Right lobe of liver (tissue), 6 donors: Measurements from ENCODE around the gene PRICKLE1. TPM values are rescaled to one million over a fixed set of nuclear protein-coding genes. Genes with fewer than 3 reads are reported as not detected.

Experiments used
- ATAC-seq, 4 donors: fragments of 200-7000 bp; cut with Tn5 transposase; one replicate each; pipeline ENCODE4 v1.9.1; 2020; ENCODE audit warnings: mild to moderate bottlenecking in 4 of 4, moderate library complexity in 4 of 4
- DNase-seq, 3 donors: peaks; one replicate each; pipeline ENCODE4 v3.0.0-alpha.2; 2020
- H3K27ac ChIP-seq, 3 donors: fragments of 200-600 bp; one replicate each; pipeline ENCODE4 v1.8.0; 2022
- H3K27me3 ChIP-seq, 2 donors: fragments of 200-600 bp; one replicate each; pipeline ENCODE4 v1.8.0; 2022
- H3K36me3 ChIP-seq, 4 donors: fragments of 200-600 bp; sonication (generic) in 1 of 4; one replicate each; pipeline versions ENCODE4 v1.5.1 to v1.8.0; 2017 to 2022; ENCODE audit warnings: control low read depth in 1 of 4
- H3K4me1 ChIP-seq, 4 donors: fragments of 200-600 bp; sonication (generic) in 1 of 4; one replicate each; pipeline versions ENCODE4 v1.5.1 to v1.8.0; 2017 to 2022; ENCODE audit warnings: control low read depth in 1 of 4
- H3K4me3 ChIP-seq, 3 donors: fragments of 200-600 bp; one replicate each; pipeline ENCODE4 v1.8.0; 2022
- H3K9me3 ChIP-seq, 4 donors: fragments of 200-600 bp; sonication (generic) in 1 of 4; one replicate each; pipeline versions ENCODE4 v1.5.1 to v1.8.0; 2017 to 2022; ENCODE audit warnings: control low read depth in 1 of 4
- POLR2A ChIP-seq: fragments of 450-650 bp; IDR thresholded peaks from one replicate; pipeline ENCODE4 v1.6.1; 2017; ENCODE audit warnings: antibody characterized with exemption, mild to moderate bottlenecking
- WGBS: methylation state at CpG from one replicate; pipeline ENCODE4 v1.1.6; 2018; ENCODE audit warnings: low coverage, low lambda C conversion rate; ENCODE audit not compliant: insufficient coverage; ENCODE audit errors: missing lambda C conversion rate; 5-methylcytosine and 5-hydroxymethylcytosine counted together
- intact Hi-C, 2 donors: fragments of 100-400 bp; cut with DNase I; formaldehyde crosslinking; loops; one replicate each; pipeline versions ENCODE4 v1.11.2 to v1.14.1; 2022
- total RNA-seq, 6 experiments: library from RNA; depleted of rRNA in 2 of 6; stranded (reverse); fragments of >200 nt in 2 of 6; fragmentation: NEBNext Ultra II Directional in 3 of 6; extraction: Animal tissue kit (Norgen Biotek cat#: 25700) in 3 of 6; gene quantifications; one replicate each; pipeline versions ENCODE4 v1.1.0 to v1.2.4, GENCODE V29; 2016 to 2023
- TF ChIP-seq, protein P1 (sequence below), 4 donors: fragments of 200-600 bp in 3 of 4; fragments of 450-650 bp in 1 of 4; IDR thresholded peaks; one replicate each; pipeline versions ENCODE4 v1.5.1 to v1.8.0; 2016 to 2022; ENCODE audit warnings: antibody characterized with exemption in 4 of 4, mild to moderate bottlenecking in 2 of 4
- donor health status: DM: no; HTN: yes; CAD: no.
- donor health status: DM: no; HTN: no; CAD: no.
- donor health status: DM: no; HTN: no; CAD: no.
- donor health status: DM: no; HTN: yes; CAD: no.
- donor health status: DM: no; HTN: yes; CAD: no.

Gene PRICKLE1
- total RNA-seq, 6 experiments from 2014 or later = 0.79 to 2.9 (median 1.1) TPM

DNA sequence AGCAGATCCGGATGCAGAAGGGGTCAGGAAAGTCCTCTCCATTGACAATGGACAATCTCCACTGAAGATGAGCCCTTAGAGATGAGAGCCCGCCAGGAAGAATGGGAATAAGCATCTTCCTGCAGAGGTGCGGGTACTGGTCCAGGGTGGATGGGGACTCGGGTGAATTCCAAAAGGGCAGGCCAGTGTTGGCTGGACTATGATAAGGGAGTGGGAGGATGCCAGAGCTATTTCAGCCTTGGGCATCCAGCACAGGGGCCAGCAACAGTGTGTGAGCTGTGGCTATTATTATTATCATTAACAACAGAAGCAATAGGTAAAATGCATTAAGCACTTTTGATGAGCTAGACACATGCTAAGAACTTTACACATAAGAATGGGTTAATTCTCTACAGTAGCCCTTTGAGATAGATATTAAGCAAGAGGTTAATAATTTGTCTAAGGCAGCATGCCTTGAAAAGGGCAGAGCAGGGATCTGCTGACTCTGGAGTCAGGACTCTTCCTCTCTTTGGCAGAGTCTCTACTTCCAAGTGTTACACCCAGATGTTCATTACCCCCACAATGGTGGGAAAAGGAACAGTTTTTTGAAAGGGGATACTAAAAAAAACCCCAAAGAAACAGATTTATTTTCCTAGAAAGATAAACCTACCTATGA, 55.2 kb downstream of the PRICKLE1 start:
- Histone ChIP-seq H3K27ac (no peak overlapping the region), H3K27me3 (no peaks in the 10 kb centered on the region), H3K9me3 (no peaks in the 10 kb centered on the region), H3K36me3 (no peaks in the 10 kb centered on the region), H3K4me3 (no peak overlapping the region), H3K4me1 (no peaks in the 10 kb centered on the region)
- 65% methylated on average over 4 of the region's 4 CpGs for WGBS
- DNase-seq (no peak), ATAC-seq (no peak)
- intact Hi-C loops = no loop called here
- no peak for TF ChIP-seq POLR2A
- TF ChIP-seq, protein P1, sequence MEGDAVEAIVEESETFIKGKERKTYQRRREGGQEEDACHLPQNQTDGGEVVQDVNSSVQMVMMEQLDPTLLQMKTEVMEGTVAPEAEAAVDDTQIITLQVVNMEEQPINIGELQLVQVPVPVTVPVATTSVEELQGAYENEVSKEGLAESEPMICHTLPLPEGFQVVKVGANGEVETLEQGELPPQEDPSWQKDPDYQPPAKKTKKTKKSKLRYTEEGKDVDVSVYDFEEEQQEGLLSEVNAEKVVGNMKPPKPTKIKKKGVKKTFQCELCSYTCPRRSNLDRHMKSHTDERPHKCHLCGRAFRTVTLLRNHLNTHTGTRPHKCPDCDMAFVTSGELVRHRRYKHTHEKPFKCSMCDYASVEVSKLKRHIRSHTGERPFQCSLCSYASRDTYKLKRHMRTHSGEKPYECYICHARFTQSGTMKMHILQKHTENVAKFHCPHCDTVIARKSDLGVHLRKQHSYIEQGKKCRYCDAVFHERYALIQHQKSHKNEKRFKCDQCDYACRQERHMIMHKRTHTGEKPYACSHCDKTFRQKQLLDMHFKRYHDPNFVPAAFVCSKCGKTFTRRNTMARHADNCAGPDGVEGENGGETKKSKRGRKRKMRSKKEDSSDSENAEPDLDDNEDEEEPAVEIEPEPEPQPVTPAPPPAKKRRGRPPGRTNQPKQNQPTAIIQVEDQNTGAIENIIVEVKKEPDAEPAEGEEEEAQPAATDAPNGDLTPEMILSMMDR (IDR thresholded peaks at IDR 0.05) = no peak

DNA sequence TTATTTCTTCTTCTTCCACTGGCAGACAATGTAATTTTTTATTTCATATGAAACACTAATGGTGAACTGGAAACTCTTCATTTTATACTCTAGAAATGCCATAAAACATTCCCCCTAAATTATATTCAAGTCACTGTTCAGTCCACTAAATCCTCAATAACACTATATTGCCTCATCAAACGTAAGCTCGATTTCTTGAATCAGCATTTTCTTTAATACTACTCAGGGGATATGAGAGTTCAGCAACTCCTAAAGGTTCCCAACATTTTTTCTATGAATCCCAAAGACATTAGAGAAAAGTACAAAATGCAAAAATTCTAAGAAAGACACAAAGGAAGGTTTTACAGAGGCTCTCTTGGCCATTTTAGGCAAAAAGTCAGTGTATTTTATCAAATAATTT, 59.3 kb downstream of the PRICKLE1 start:
- Histone ChIP-seq H3K27me3 (no peaks in the 10 kb centered on the region), H3K4me1 (no peaks in the 10 kb centered on the region), H3K4me3 (no peak overlapping the region), H3K9me3 (no peaks in the 10 kb centered on the region), H3K27ac (no peak overlapping the region), H3K36me3 (no peaks in the 10 kb centered on the region)
- TF ChIP-seq, protein P1 (IDR thresholded peaks at IDR 0.05) = no peak
- no peak for TF ChIP-seq POLR2A
- no peak for ATAC-seq
- DNase-seq = no peak
- 76% methylated on average over 2 of the region's 2 CpGs for WGBS
- intact Hi-C loops = no loop called here

DNA sequence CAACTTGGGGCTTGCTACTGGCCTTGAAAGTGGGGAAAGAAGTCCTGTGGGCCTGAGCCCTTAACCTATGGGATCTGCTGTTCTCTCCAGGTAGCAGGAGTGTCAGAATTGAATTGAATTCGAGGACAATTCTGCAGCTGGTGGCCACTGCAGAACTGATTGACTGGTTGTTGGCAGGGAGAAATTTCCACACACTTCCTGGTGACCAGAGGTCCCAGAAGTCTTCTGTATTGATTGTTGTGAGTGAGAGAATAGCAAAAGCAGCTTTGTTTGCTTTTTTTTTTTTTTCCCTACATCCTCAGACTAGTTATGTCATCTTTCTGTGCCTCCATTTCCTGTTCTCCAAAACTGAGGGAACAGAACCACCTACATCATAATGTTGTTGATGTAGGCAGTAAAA, 64.1 kb downstream of the PRICKLE1 start:
- no peak for TF ChIP-seq POLR2A
- TF ChIP-seq, protein P1 (IDR thresholded peaks at IDR 0.05) = no peak
- ATAC-seq = no peak
- Histone ChIP-seq H3K36me3 (no peaks in the 10 kb centered on the region), H3K4me1 (no peaks in the 10 kb centered on the region), H3K27ac (no peak overlapping the region), H3K9me3 (no peaks in the 10 kb centered on the region), H3K27me3 (no peaks in the 10 kb centered on the region), H3K4me3 (no peak overlapping the region)
- intact Hi-C loops = no loop called here
- no peak for DNase-seq
- WGBS = 29% methylated on average over 1 of the region's 1 CpG

DNA sequence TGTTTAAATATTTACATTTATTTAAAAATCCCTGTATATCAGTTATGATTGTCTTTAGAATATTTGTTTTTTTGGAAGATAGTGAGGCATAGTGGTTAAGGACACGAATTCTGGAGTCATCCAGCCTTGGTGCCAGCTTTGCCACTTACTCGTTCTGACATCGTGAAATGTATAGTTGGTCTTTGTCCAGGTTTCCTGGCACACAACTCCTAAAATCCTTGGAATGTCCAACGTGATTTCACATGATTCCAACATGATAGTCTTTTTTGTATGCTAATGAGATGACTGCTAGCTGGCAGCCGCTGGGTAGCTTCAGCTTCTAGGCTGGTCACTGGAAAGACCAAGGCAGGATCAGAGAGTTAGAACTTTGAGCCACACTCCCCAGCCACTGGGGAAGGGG, 64.8 kb downstream of the PRICKLE1 start:
- Histone ChIP-seq H3K9me3 (no peaks in the 10 kb centered on the region), H3K4me3 (no peak overlapping the region)

More for the DNA sequence above, 64.8 kb downstream of the PRICKLE1 start:
- 55% methylated on average over 5 of the region's 5 CpGs for WGBS
- no peaks in the 10 kb centered on the region for H3K36me3 ChIP-seq
- TF ChIP-seq POLR2A = no peak
- TF ChIP-seq, protein P1 (IDR thresholded peaks at IDR 0.05) = no peak
- DNase-seq (no peak), ATAC-seq (no peak)
- no peaks in the 10 kb centered on the region for H3K27me3 ChIP-seq
- intact Hi-C loops = no loop called here
- no peak overlapping the region for H3K27ac ChIP-seq
- H3K4me1 ChIP-seq = no peaks in the 10 kb centered on the region
